Neural progenitor cell (in vitro differentiated cells): ENCODE results near the gene BUD13. TPM values are rescaled to one million over a fixed set of nuclear protein-coding genes. Genes with fewer than 3 reads are reported as not detected.

Source experiments
- DNase-seq: peaks from one replicate; pipeline ENCODE4 v3.0.0-alpha.2; 2016; ENCODE audit warnings: low spot score
- H2AFZ ChIP-seq: fragments of 200-600 bp; sonication (generic); replicated peaks from 2 replicates; pipeline ENCODE4 v1.6.1; 2016; ENCODE audit warnings: antibody characterized with exemption
- H3F3A ChIP-seq: fragments of 200-600 bp; sonication (generic); 2 replicates; pipeline ENCODE4 v1.6.1; 2016; ENCODE audit warnings: antibody characterized with exemption, low read depth
- H3K27ac ChIP-seq: fragments of 200-600 bp; sonication (generic); 2 replicates; pipeline ENCODE4 v1.5.1; 2016; ENCODE audit warnings: mild to moderate bottlenecking
- H3K27me3 ChIP-seq: fragments of 200-600 bp; sonication (generic); 2 replicates; pipeline ENCODE4 v1.6.1; 2016; ENCODE audit warnings: mild to moderate bottlenecking, moderate library complexity
- H3K36me3 ChIP-seq: fragments of 200-600 bp; sonication (generic); 2 replicates; pipeline ENCODE4 v1.5.1; 2016
- H3K4me1 ChIP-seq: fragments of 200-600 bp; sonication (generic); 2 replicates; pipeline ENCODE4 v1.6.1; 2016; ENCODE audit warnings: mixed run types
- H3K4me2 ChIP-seq: fragments of 200-600 bp; sonication (generic); 2 replicates; pipeline ENCODE4 v1.6.1; 2016
- H3K4me3 ChIP-seq: fragments of 200-600 bp; sonication (generic); 2 replicates; pipeline ENCODE4 v1.5.1; 2016
- H3K79me2 ChIP-seq: fragments of 200-600 bp; sonication (generic); 2 replicates; pipeline ENCODE4 v1.6.1; 2016; ENCODE audit warnings: low read depth
- H3K9ac ChIP-seq: fragments of 200-600 bp; sonication (generic); 2 replicates; pipeline ENCODE4 v1.6.1; 2016
- H3K9me3 ChIP-seq: fragments of 200-600 bp; sonication (generic); 2 replicates; pipeline ENCODE4 v1.5.1; 2016; ENCODE audit warnings: low read depth
- H4K20me1 ChIP-seq: fragments of 200-600 bp; sonication (generic); 2 replicates; pipeline ENCODE4 v1.6.1; 2016; ENCODE audit warnings: low read depth
- H3K27ac Mint-ChIP-seq: 3 replicates; pipeline ENCODE4 v1.8.0; 2021; ENCODE audit warnings: mixed read lengths
- H3K27me3 Mint-ChIP-seq: 2 replicates; pipeline ENCODE4 v1.8.0; 2022; ENCODE audit warnings: low read depth, mild to moderate bottlenecking, inconsistent platforms, moderate library complexity, mixed read lengths; ENCODE audit not compliant: insufficient read depth
- H3K36me3 Mint-ChIP-seq: 3 replicates; pipeline ENCODE4 v1.8.0; 2021; ENCODE audit warnings: mixed read lengths
- H3K4me1 Mint-ChIP-seq: 3 replicates; pipeline ENCODE4 v1.8.0; 2021; ENCODE audit warnings: mixed read lengths
- H3K4me3 Mint-ChIP-seq: 3 replicates; pipeline ENCODE4 v1.8.0; 2021; ENCODE audit warnings: mild to moderate bottlenecking, moderate library complexity, mixed read lengths
- H3K9me3 Mint-ChIP-seq: 3 replicates; pipeline ENCODE4 v1.8.0; 2020; ENCODE audit warnings: mixed read lengths
- EZH2 ChIP-seq: fragments of 200-600 bp; sonication (generic); IDR thresholded peaks from 2 replicates; pipeline ENCODE4 v1.6.1; 2017; ENCODE audit warnings: antibody characterized with exemption, mild to moderate bottlenecking, moderate library complexity
- EZH2phosphoT487 ChIP-seq: fragments of 200-600 bp; sonication (generic); IDR thresholded peaks from 2 replicates; pipeline ENCODE4 v1.6.1; 2017; ENCODE audit warnings: antibody characterized with exemption
- total RNA-seq: library from RNA; depleted of rRNA; stranded (reverse); fragments of >200 nt; gene quantifications from 2 replicates; pipeline ENCODE4 v1.2.3, GENCODE V29; 2015; ENCODE audit warnings: low replicate concordance
- TF ChIP-seq, protein P1 (sequence below): fragments of 200-600 bp; sonication (generic); IDR thresholded peaks from 2 replicates; pipeline ENCODE4 v1.5.1; 2017; ENCODE audit warnings: antibody characterized with exemption, mild to moderate bottlenecking

The BUD13 gene
- total RNA-seq, 1 donor from 2014 or later = 31.5 TPM

DNA sequence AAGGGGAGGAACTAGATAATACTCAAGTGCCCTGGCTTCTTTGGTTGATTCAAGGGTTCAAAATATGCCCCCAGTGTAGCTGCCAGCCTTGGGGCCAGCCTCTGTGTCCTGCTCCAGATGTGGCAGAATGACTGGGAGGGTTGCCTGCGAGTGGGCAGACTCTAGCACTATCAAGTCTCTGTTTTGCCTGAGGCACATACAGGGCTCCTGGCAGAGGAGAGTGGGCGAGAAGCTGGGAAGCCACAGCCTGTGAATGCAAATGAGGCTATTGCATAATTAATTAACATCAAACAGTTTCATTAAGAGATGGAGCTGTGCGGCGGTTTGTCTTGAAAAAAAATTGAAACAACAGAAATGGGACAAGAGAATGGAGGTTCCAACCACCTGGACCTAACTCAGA lies 50.8 kb downstream of the BUD13 start:
- H3K27ac Mint-ChIP-seq = no peak overlapping the region

GRCh38 chr11:116720895-116721294 lies 51.9 kb downstream of the BUD13 start:
- Mint-ChIP-seq H3K27ac (peak overlapping the region; percentile 63), H3K36me3 (no peaks in the 10 kb centered on the region), H3K4me3 (peak overlapping the region; percentile 10), H3K4me1 (peaks cover 8% of the 10 kb centered on the region), H3K9me3 (no peaks in the 10 kb centered on the region), H3K27me3 (peaks cover 4% of the 10 kb centered on the region)
- no peaks in the 10 kb centered on the region for H3K36me3 ChIP-seq
- no peak overlapping the region for H3K4me2 ChIP-seq
- no peaks in the 10 kb centered on the region for H3K27me3 ChIP-seq
- no peak overlapping the region for H3K9ac ChIP-seq
- peaks cover 28% of the 10 kb centered on the region for H3K4me1 ChIP-seq
- H3K4me3 ChIP-seq = no peak overlapping the region
- TF ChIP-seq EZH2 = no peak
- TF ChIP-seq, protein P1, sequence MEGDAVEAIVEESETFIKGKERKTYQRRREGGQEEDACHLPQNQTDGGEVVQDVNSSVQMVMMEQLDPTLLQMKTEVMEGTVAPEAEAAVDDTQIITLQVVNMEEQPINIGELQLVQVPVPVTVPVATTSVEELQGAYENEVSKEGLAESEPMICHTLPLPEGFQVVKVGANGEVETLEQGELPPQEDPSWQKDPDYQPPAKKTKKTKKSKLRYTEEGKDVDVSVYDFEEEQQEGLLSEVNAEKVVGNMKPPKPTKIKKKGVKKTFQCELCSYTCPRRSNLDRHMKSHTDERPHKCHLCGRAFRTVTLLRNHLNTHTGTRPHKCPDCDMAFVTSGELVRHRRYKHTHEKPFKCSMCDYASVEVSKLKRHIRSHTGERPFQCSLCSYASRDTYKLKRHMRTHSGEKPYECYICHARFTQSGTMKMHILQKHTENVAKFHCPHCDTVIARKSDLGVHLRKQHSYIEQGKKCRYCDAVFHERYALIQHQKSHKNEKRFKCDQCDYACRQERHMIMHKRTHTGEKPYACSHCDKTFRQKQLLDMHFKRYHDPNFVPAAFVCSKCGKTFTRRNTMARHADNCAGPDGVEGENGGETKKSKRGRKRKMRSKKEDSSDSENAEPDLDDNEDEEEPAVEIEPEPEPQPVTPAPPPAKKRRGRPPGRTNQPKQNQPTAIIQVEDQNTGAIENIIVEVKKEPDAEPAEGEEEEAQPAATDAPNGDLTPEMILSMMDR = no peak
- no peak for TF ChIP-seq EZH2phosphoT487
- no peak overlapping the region for H3K27ac ChIP-seq
- H4K20me1 ChIP-seq = no peaks in the 10 kb centered on the region
- H3F3A ChIP-seq = no peaks in the 10 kb centered on the region
- no peaks in the 10 kb centered on the region for H3K79me2 ChIP-seq
- DNase-seq = no peak
- H3K9me3 ChIP-seq = no peaks in the 10 kb centered on the region
- no peak overlapping the region for H2AFZ ChIP-seq

More for the DNA sequence above, 50.8 kb downstream of the BUD13 start:
- DNase-seq = no peak
- Mint-ChIP-seq H3K36me3 (no peaks in the 10 kb centered on the region), H3K9me3 (no peaks in the 10 kb centered on the region), H3K4me3 (no peak overlapping the region), H3K27me3 (peaks cover 8% of the 10 kb centered on the region), H3K4me1 (peaks cover 14% of the 10 kb centered on the region)
- H3K4me2 ChIP-seq = no peak overlapping the region
- no peaks in the 10 kb centered on the region for H4K20me1 ChIP-seq
- no peaks in the 10 kb centered on the region for H3K79me2 ChIP-seq
- H3F3A ChIP-seq = no peaks in the 10 kb centered on the region
- H3K9me3 ChIP-seq = no peaks in the 10 kb centered on the region
- H3K9ac ChIP-seq = no peak overlapping the region
- no peak overlapping the region for H3K4me3 ChIP-seq
- H3K27ac ChIP-seq = no peak overlapping the region
- no peaks in the 10 kb centered on the region for H3K36me3 ChIP-seq
- no peak for TF ChIP-seq EZH2
- no peak for TF ChIP-seq EZH2phosphoT487
- TF ChIP-seq, protein P1 = no peak
- no peak overlapping the region for H2AFZ ChIP-seq
- peaks cover 35% of the 10 kb centered on the region for H3K4me1 ChIP-seq
- H3K27me3 ChIP-seq = no peaks in the 10 kb centered on the region

GRCh38 chr11:116718955-116719501 lies 53.8 kb downstream of the BUD13 start:
- Histone ChIP-seq H3F3A (peaks cover 8% of the 10 kb centered on the region), H3K9me3 (no peaks in the 10 kb centered on the region), H3K4me3 (no peak overlapping the region), H3K4me2 (no peak overlapping the region), H3K27me3 (no peaks in the 10 kb centered on the region), H3K36me3 (no peaks in the 10 kb centered on the region), H3K9ac (no peak overlapping the region), H2AFZ (no peak overlapping the region), H3K27ac (no peak overlapping the region), H3K4me1 (peaks cover 37% of the 10 kb centered on the region), H4K20me1 (no peaks in the 10 kb centered on the region), H3K79me2 (no peaks in the 10 kb centered on the region)
- peaks cover 4% of the 10 kb centered on the region for H3K27me3 Mint-ChIP-seq
- no peak overlapping the region for H3K4me3 Mint-ChIP-seq
- TF ChIP-seq EZH2phosphoT487 = no peak
- no peaks in the 10 kb centered on the region for H3K36me3 Mint-ChIP-seq
- H3K27ac Mint-ChIP-seq = no peak overlapping the region
- no peaks in the 10 kb centered on the region for H3K9me3 Mint-ChIP-seq
- no peak for DNase-seq
- H3K4me1 Mint-ChIP-seq = peaks cover 17% of the 10 kb centered on the region

DNA sequence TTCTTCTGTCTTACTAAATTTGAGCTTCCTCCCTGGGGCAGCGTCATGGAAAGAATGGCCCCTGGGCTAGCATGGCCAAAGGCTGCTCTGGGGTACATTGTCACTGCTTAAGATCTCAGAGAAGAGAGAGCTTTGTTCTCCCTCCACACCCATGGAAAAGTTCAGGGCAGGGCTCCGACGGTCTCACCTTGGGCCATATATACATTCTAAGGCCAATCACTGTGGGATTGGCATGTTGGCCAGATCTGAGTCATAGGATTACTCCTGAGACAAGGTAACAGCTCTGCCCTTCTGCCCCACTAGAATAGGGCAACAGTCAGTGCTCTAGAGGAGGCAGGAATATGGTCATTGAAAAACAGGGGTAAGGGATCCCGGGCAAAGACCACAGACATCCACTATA lies 56.2 kb downstream of the BUD13 start:
- no peak overlapping the region for H3K27ac ChIP-seq
- no peaks in the 10 kb centered on the region for H4K20me1 ChIP-seq
- H3K27me3 ChIP-seq = no peaks in the 10 kb centered on the region
- no peak overlapping the region for H3K4me3 Mint-ChIP-seq
- H3K9me3 Mint-ChIP-seq = no peaks in the 10 kb centered on the region
- peaks cover 13% of the 10 kb centered on the region for H3K4me1 Mint-ChIP-seq
- no peaks in the 10 kb centered on the region for H3K79me2 ChIP-seq
- no peak for DNase-seq
- no peak overlapping the region for H3K9ac ChIP-seq
- H3K27me3 Mint-ChIP-seq = peaks cover 6% of the 10 kb centered on the region
- peaks cover 20% of the 10 kb centered on the region for H3K4me1 ChIP-seq
- no peak overlapping the region for H3K4me2 ChIP-seq
- no peak overlapping the region for H3K4me3 ChIP-seq
- peaks cover 8% of the 10 kb centered on the region for H3F3A ChIP-seq
- no peak for TF ChIP-seq EZH2phosphoT487
- TF ChIP-seq, protein P1 = no peak
- no peak for TF ChIP-seq EZH2
- H3K27ac Mint-ChIP-seq = peak overlapping the region; percentile 48
- H3K9me3 ChIP-seq = no peaks in the 10 kb centered on the region
- H3K36me3 Mint-ChIP-seq = no peaks in the 10 kb centered on the region
- H2AFZ ChIP-seq = no peak overlapping the region
- H3K36me3 ChIP-seq = no peaks in the 10 kb centered on the region
